Skeletal muscle tissue (tissue), 4 donors: ENCODE measurements around the gene ZHX3. TPM values are rescaled to one million over a fixed set of nuclear protein-coding genes. Genes with fewer than 3 reads are reported as not detected.
A peak's percentile ranks its signal among the peaks of the same experiment; 100 is the strongest.

ENCODE experiments used
- H3K27ac ChIP-seq: one replicate; pipeline ENCODE4 v1.7.0; 2013; ENCODE audit warnings: mild to moderate bottlenecking, low read depth, low read length, inconsistent platforms
- H3K27me3 ChIP-seq, 3 donors: one replicate each; pipeline ENCODE4 v1.7.0; 2013; ENCODE audit warnings: low read length in 3 of 3; ENCODE audit not compliant: control insufficient read depth in 3 of 3, insufficient read depth in 3 of 3
- H3K36me3 ChIP-seq, 3 donors: one replicate each; pipeline ENCODE4 v1.7.0; 2013; ENCODE audit warnings: low read length in 3 of 3; ENCODE audit not compliant: control insufficient read depth in 3 of 3, insufficient read depth in 3 of 3
- H3K4me1 ChIP-seq, 3 donors: one replicate each; pipeline ENCODE4 v1.7.0; 2013; ENCODE audit warnings: low read length in 3 of 3, mild to moderate bottlenecking in 3 of 3; ENCODE audit not compliant: control insufficient read depth in 3 of 3, insufficient read depth in 3 of 3
- H3K4me3 ChIP-seq, 3 donors: one replicate each; pipeline ENCODE4 v1.7.0; 2013; ENCODE audit warnings: low read length in 3 of 3
- H3K9ac ChIP-seq, 3 donors: one replicate each; pipeline ENCODE4 v1.7.0; 2013; ENCODE audit warnings: low read length in 3 of 3, mild to moderate bottlenecking in 3 of 3, moderate library complexity in 2 of 3, low read depth in 1 of 3
- H3K9me3 ChIP-seq, 3 donors: one replicate each; pipeline ENCODE4 v1.7.0; 2013; ENCODE audit warnings: low read length in 3 of 3; ENCODE audit not compliant: control insufficient read depth in 3 of 3
- total RNA-seq: library from RNA; depleted of rRNA; stranded (reverse); fragments of >200 nt; gene quantifications from one replicate; pipeline ENCODE4 v1.2.3, GENCODE V29; 2014
- donor health status: Osteomylitis.

The ZHX3 gene
- total RNA-seq, 1 donor from 2014 or later: 4.7 TPM

GRCh38 chr20:41204304-41205265 lies 112.9 kb downstream of the ZHX3 start:
- Histone ChIP-seq H3K4me3 (no peak overlapping the region), H3K27me3 (no peaks in the 10 kb centered on the region), H3K9me3 (no peaks in the 10 kb centered on the region), H3K4me1 (peaks cover 0 to 7% (median 3%) of the 10 kb centered on the region in 3 donors), H3K27ac (no peak overlapping the region), H3K36me3 (peaks cover 17 to 26% (median 25%) of the 10 kb centered on the region in 3 donors), H3K9ac (no peak overlapping the region)

DNA sequence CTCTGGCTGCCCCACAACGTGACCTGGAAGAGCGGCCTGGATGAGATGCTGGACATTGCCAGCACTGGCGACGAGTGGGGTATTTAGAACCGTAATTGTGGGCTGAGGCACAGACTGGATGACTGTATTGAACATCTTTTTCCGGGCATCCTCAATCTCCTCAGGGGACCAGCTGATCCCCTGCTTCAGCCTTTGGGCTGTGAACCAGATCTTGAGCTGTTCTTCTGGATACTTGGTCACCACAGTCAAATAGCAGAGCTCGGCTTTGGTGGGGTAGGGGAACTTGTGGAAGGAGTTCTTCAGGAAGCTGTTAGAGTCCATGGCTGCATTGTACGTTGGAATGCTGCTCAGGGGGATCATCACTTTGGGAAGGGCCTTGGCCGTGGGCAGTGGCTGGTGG lies 113.9 kb downstream of the ZHX3 start:
- Histone ChIP-seq H3K27me3 (no peaks in the 10 kb centered on the region), H3K27ac (no peak overlapping the region), H3K9me3 (no peaks in the 10 kb centered on the region), H3K36me3 (peaks cover 17 to 26% (median 25%) of the 10 kb centered on the region in 3 donors), H3K4me1 (peaks cover 0 to 7% (median 3%) of the 10 kb centered on the region in 3 donors), H3K4me3 (no peak overlapping the region), H3K9ac (no peak overlapping the region)

- no peak overlapping the region for H3K9ac ChIP-seq
- H3K27me3 ChIP-seq: no peaks in the 10 kb centered on the region
- H3K4me1 ChIP-seq: peaks cover 0 to 7% (median 3%) of the 10 kb centered on the region in 3 donors
- H3K4me3 ChIP-seq: no peak overlapping the region
- H3K27ac ChIP-seq: no peak overlapping the region
- H3K36me3 ChIP-seq: peaks cover 17 to 26% (median 25%) of the 10 kb centered on the region in 3 donors
- H3K9me3 ChIP-seq: no peaks in the 10 kb centered on the region
Observed at GRCh38 chr20:41202426-41202825, 115.1 kb downstream of the ZHX3 start.

DNA sequence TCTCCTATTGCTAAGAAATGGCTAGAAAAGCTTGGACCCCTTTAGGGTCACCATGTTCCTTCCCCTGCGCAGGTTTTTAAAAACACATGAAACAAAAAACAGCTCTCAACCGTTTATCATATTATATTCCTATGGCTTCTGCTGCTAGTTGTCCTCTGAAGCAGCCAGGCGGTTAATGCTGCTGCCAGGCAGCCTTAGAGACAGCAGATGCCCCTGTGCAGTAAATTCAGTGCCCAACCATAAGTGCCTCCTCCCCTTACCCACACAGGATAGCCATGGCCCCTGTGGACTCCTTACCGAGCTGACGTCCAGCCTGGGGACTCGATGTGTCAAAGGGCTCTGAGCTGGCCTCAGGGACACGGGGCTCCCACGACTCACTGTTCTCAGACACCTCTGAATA lies 115.8 kb downstream of the ZHX3 start:
- Histone ChIP-seq H3K9me3 (no peaks in the 10 kb centered on the region), H3K27ac (no peak overlapping the region), H3K36me3 (peaks cover 17 to 28% (median 26%) of the 10 kb centered on the region in 3 donors), H3K9ac (no peak overlapping the region), H3K4me3 (no peak overlapping the region), H3K4me1 (peaks cover 0 to 7% (median 3%) of the 10 kb centered on the region in 3 donors), H3K27me3 (no peaks in the 10 kb centered on the region)

GRCh38 chr20:41200446-41201202 lies 116.9 kb downstream of the ZHX3 start:
- no peak overlapping the region for H3K4me3 ChIP-seq
- H3K9ac ChIP-seq: no peak overlapping the region
- peaks cover 17 to 29% (median 26%) of the 10 kb centered on the region in 3 donors for H3K36me3 ChIP-seq
- H3K27me3 ChIP-seq: no peaks in the 10 kb centered on the region
- H3K4me1 ChIP-seq: peaks cover 0 to 7% (median 3%) of the 10 kb centered on the region in 3 donors
- H3K9me3 ChIP-seq: no peaks in the 10 kb centered on the region
- H3K27ac ChIP-seq: peak overlapping the region; percentile 16

GRCh38 chr20:41198443-41198842 lies 119.1 kb downstream of the ZHX3 start:
- Histone ChIP-seq H3K9ac (no peak overlapping the region), H3K4me3 (no peak overlapping the region), H3K4me1 (peaks cover 0 to 3% (median 3%) of the 10 kb centered on the region in 3 donors), H3K27ac (no peak overlapping the region), H3K36me3 (peaks cover 6 to 17% (median 16%) of the 10 kb centered on the region in 3 donors), H3K9me3 (no peaks in the 10 kb centered on the region), H3K27me3 (no peaks in the 10 kb centered on the region)

GRCh38 chr20:41196653-41197225 lies 120.8 kb downstream of the ZHX3 start:
- no peaks in the 10 kb centered on the region for H3K27me3 ChIP-seq
- peaks cover 2 to 10% (median 5%) of the 10 kb centered on the region in 3 donors for H3K36me3 ChIP-seq
- no peak overlapping the region for H3K4me3 ChIP-seq
- no peak overlapping the region for H3K9ac ChIP-seq
- peaks cover 0 to 6% (median 0%) of the 10 kb centered on the region in 3 donors for H3K9me3 ChIP-seq
- H3K27ac ChIP-seq: no peak overlapping the region
- H3K4me1 ChIP-seq: peaks cover 7 to 13% (median 11%) of the 10 kb centered on the region in 3 donors

DNA sequence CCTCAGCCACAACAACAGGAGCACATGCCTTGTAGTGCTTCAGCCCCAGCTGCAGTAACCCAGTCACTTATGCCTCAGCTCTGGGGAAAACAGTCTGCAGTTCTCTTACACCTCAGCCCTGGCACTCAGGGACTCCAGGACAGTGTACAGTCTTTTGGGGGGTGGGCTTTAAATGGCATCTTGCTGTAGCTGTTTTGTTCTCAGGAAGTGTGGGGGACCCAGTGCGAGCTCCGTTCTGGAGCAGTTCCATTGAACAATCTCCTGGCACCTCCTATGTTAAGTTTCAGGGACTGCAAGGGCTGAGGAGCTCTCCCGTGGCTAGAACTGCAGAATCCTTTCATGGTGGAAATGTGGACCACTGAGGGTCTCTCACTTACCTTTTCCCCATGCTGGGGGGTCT lies 125.0 kb downstream of the ZHX3 start:
- Histone ChIP-seq H3K9me3 (peaks cover 0 to 6% (median 0%) of the 10 kb centered on the region in 3 donors), H3K4me3 (peak overlapping the region in 1 of 3 donors; percentile 17), H3K36me3 (peaks cover 2 to 10% (median 5%) of the 10 kb centered on the region in 3 donors), H3K9ac (no peak overlapping the region), H3K27ac (no peak overlapping the region), H3K4me1 (peaks cover 9 to 11% (median 11%) of the 10 kb centered on the region in 3 donors), H3K27me3 (no peaks in the 10 kb centered on the region)

GRCh38 chr20:41191562-41192500 lies 125.7 kb downstream of the ZHX3 start:
- H3K27ac ChIP-seq: peak overlapping the region; percentile 14
- peaks cover 9 to 11% (median 11%) of the 10 kb centered on the region in 3 donors for H3K4me1 ChIP-seq
- H3K9ac ChIP-seq: no peak overlapping the region
- no peaks in the 10 kb centered on the region for H3K27me3 ChIP-seq
- peaks cover 0 to 6% (median 0%) of the 10 kb centered on the region in 3 donors for H3K9me3 ChIP-seq
- H3K4me3 ChIP-seq: peak overlapping the region in 2 of 3 donors; percentile 6 to 46
- H3K36me3 ChIP-seq: peaks cover 2 to 8% (median 5%) of the 10 kb centered on the region in 3 donors
